GM19043 (cell line): ENCODE data around the gene FAM227B.
"Not testable (repeated sequence)": the region's sequence is repeated elsewhere in the genome, so short reads cannot be mapped to it uniquely, and the experiment has no call there.

ENCODE experiments used
- ATAC-seq: cut with Tn5 transposase; IDR thresholded peaks from one replicate; pipeline ENCODE4 v1.9.1; 2021; ENCODE audit warnings: low read depth; ENCODE audit not compliant: unreplicated experiment

FAM227B gene

GRCh38 chr15:49495993-49496753, 124.4 kb downstream of the FAM227B start:
- no peak for ATAC-seq

GRCh38 chr15:49494842-49495241, 125.8 kb downstream of the FAM227B start:
- ATAC-seq = no peak

- ATAC-seq = no peak
Observed at GRCh38 chr15:49492830-49493229, 127.8 kb downstream of the FAM227B start.

- no peak for ATAC-seq
Observed at GRCh38 chr15:49492151-49492550, 128.5 kb downstream of the FAM227B start.

- ATAC-seq = no peak
Observed at GRCh38 chr15:49490966-49491365, 129.7 kb downstream of the FAM227B start.

- not testable (repeated sequence) for ATAC-seq
Observed at GRCh38 chr15:49485401-49485800, 135.2 kb downstream of the FAM227B start.

- ATAC-seq = not testable (repeated sequence)
Observed at GRCh38 chr15:49478982-49479381, 141.6 kb downstream of the FAM227B start.

GRCh38 chr15:49478021-49478420, 142.6 kb downstream of the FAM227B start:
- ATAC-seq = not testable (repeated sequence)

GRCh38 chr15:49473031-49473430, 147.6 kb downstream of the FAM227B start:
- ATAC-seq = no peak

- ATAC-seq = no peak
Observed at GRCh38 chr15:49472338-49472737, 148.3 kb downstream of the FAM227B start.

- ATAC-seq = no peak
Observed at GRCh38 chr15:49471733-49472132, 148.9 kb downstream of the FAM227B start.

- ATAC-seq = not testable (repeated sequence)
Observed at GRCh38 chr15:49471248-49471647, 149.4 kb downstream of the FAM227B start.

GRCh38 chr15:49468481-49468839, 152.2 kb downstream of the FAM227B start:
- no peak for ATAC-seq

- no peak for ATAC-seq
Observed at GRCh38 chr15:49467746-49468480, 152.7 kb downstream of the FAM227B start.

GRCh38 chr15:49466119-49466518, 154.5 kb downstream of the FAM227B start:
- ATAC-seq = no peak

GRCh38 chr15:49464522-49464921, 156.1 kb downstream of the FAM227B start:
- no peak for ATAC-seq

GRCh38 chr15:49462232-49462844, 158.3 kb downstream of the FAM227B start:
- no peak for ATAC-seq

- ATAC-seq = no peak
Observed at GRCh38 chr15:49460411-49460941, 160.1 kb downstream of the FAM227B start.

- no peak for ATAC-seq
Observed at GRCh38 chr15:49458145-49458544, 162.5 kb downstream of the FAM227B start.

- ATAC-seq = no peak
Observed at GRCh38 chr15:49456166-49456565, 164.5 kb downstream of the FAM227B start.

GRCh38 chr15:49452595-49452994, 168.0 kb downstream of the FAM227B start:
- no peak for ATAC-seq
